Esophagus squamous epithelium (tissue), 4 donors: ENCODE results near the gene LTBP1.

Experiments
- POLR2A ChIP-seq, 4 donors: fragments of 450-650 bp; IDR thresholded peaks; one replicate each; pipeline ENCODE4 v1.6.1; 2017; ENCODE audit warnings: antibody characterized with exemption in 4 of 4, mild to moderate bottlenecking in 4 of 4, moderate library complexity in 3 of 4
- TF ChIP-seq, protein P1 (sequence below), 6 experiments: fragments of 450-650 bp in 4 of 6; fragments of 200-600 bp in 2 of 6; sonication (generic) in 2 of 6; IDR thresholded peaks; one replicate each; pipeline ENCODE4 v1.5.1; 2016 to 2019; ENCODE audit warnings: antibody characterized with exemption in 6 of 6, mild to moderate bottlenecking in 4 of 6, moderate library complexity in 4 of 6

DNA sequence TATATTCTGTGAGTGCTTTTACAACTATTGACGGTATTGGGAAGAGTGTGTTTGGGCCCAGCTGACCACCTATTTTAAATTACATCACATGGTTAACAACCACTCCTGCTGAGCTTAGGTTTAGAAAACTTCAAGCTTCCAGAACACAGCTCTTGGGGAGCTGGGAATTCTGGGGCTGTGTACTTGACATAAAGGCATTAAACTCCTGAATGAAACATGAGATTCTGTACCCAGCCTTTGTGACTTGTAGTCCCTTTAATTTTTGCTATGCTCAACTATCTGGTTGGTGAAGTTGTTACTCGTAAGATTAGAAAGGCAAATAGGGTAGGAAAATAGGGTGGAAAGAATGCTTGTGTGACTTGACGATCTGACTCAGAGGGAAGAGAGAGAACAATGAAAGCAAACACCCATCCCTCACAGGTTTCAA, 66.9 kb downstream of the LTBP1 start:
- TF ChIP-seq, protein P1, sequence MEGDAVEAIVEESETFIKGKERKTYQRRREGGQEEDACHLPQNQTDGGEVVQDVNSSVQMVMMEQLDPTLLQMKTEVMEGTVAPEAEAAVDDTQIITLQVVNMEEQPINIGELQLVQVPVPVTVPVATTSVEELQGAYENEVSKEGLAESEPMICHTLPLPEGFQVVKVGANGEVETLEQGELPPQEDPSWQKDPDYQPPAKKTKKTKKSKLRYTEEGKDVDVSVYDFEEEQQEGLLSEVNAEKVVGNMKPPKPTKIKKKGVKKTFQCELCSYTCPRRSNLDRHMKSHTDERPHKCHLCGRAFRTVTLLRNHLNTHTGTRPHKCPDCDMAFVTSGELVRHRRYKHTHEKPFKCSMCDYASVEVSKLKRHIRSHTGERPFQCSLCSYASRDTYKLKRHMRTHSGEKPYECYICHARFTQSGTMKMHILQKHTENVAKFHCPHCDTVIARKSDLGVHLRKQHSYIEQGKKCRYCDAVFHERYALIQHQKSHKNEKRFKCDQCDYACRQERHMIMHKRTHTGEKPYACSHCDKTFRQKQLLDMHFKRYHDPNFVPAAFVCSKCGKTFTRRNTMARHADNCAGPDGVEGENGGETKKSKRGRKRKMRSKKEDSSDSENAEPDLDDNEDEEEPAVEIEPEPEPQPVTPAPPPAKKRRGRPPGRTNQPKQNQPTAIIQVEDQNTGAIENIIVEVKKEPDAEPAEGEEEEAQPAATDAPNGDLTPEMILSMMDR (IDR thresholded peaks at IDR 0.05), result no peak
- no peak for TF ChIP-seq POLR2A (IDR thresholded peaks at IDR 0.05)
